ENCODE measurements around the gene NID2.

Gene NID2

DNA sequence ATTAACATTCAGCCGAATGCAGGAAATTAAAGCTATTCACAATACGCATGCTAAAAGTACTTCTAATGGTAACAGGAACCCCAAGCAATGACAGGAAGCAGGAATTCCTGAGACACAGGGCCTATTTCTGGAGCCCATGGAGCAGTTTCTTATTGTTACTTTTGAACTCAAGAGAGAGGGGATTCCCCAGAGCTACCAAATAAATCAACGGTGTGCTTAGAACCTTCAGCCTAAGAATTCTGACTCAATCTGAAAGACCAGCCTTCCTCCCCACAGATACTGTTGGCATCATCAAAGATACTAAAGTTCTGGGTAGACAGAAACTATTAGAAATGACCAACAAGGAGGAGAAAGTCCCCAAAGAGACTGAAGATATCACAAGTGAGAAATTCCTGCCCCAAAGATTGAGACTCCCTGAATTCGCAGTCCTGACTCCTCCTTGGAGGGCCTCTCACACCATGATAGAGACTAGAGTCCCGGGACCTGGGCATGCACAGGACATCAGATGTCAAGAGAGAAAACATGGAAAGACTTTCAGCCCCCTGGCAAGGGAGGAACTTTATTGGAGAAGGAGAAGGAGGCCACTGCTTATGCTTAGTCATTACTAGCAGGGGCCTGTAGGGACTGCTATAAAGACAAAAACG lies 46.8 kb downstream of the NID2 start:
- DNase-seq (ENCODE audit: low read depth, low spot score) = no peak
- Histone ChIP-seq H3K9ac (ENCODE audit: insufficient read length) (no peak overlapping the region), H3K27ac (peak overlapping the region; percentile 39), H3K4me3 (no peak overlapping the region), H3K36me3 (ENCODE audit: insufficient read depth, low read length) (peaks cover 8% of the 10 kb centered on the region; the same call in 1 of the 2 replicates), H3K9me3 (ENCODE audit: low read depth, low read length) (no peaks in the 10 kb centered on the region)
- no peak for TF ChIP-seq POLR2AphosphoS5 (IDR thresholded peaks at IDR 0.05; ENCODE audit: borderline replicate concordance, low read depth, low read length)
- TF ChIP-seq FOXP2 (optimal IDR thresholded peaks at IDR 0.05; ENCODE audit: control extremely low read depth, extremely low read length, insufficient read depth) = no peak
- no peak for TF ChIP-seq EZH2 (IDR thresholded peaks at IDR 0.05)

DNA sequence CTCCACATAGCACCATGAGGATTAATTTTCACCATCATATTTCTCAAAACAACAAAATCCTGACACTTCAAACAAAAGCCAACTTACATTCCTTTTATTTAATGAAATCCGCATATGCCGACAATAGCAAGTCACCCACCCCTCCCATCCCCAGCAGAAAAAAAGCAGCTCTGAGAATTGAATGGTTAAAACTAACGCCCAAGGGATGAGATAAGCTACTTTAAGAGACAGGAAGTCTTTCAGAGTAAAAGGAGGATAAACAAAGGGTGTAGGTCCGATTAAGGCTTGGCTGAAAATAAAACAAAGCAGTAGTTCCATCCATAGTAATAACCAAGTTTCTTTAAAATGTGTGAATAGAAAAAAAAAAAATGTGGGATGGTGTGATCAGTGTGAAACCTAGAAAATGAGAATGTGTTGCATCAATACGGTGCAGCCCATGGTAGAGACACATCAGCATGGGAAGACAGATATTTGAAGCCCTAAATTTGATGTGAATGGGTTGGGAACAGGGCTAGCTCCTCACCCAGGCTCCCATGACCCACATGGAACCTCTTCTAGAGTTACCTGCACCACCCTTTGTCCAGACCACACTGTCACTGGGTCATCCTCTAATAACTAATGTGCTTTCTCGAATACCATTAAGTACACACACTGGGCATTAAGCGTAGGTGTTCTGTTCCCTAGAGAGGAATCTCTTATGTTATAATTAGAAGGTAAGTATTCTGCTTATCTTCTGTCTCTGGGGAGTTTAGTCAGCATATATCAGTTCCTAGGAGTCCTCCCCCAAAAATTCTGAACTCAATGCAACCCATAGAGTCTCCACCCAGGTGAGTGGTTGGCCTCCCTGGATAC lies 47.8 kb downstream of the NID2 start:
- TF ChIP-seq FOXP2 (optimal IDR thresholded peaks at IDR 0.05; ENCODE audit: control extremely low read depth, extremely low read length, insufficient read depth) (no peak), POLR2AphosphoS5 (IDR thresholded peaks at IDR 0.05; ENCODE audit: borderline replicate concordance, low read depth, low read length) (no peak), EZH2 (IDR thresholded peaks at IDR 0.05) (no peak)
- no peak overlapping the region for H3K27ac ChIP-seq
- no peak overlapping the region for H3K4me3 ChIP-seq
- no peaks in the 10 kb centered on the region for H3K9me3 ChIP-seq (ENCODE audit: low read depth, low read length)
- H3K9ac ChIP-seq (ENCODE audit: insufficient read length) = no peak overlapping the region
- H3K36me3 ChIP-seq (ENCODE audit: insufficient read depth, low read length) = peaks cover 8% of the 10 kb centered on the region; the same call in 1 of the 2 replicates
- DNase-seq (ENCODE audit: low read depth, low spot score) = no peak

DNA sequence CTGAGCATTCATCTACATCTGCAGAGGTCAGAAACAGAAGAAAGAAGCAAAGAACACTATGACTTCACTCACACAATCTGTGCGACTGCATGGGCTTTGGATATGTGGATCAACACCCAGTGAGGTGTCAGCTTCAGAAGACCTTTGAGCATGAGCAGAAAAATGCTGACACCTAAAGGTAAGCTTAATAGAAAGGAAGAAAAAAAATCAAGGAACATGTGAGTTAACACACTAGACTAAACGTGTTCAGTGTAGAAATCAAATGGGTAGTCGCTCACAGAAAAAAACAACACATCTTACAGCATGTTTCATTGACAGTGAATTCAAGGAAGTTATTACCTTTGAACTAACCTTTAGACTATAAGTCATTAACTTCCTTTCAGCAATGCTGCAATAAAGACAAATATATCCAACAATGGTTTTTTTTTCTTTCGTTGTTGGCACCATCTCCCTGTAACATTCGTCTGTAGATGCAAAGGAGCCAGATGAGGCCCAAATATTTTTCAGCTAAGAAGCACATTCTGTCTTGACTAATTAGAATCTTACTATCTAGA lies 48.6 kb downstream of the NID2 start:
- Histone ChIP-seq H3K9ac (ENCODE audit: insufficient read length) (no peak overlapping the region), H3K27ac (no peak overlapping the region), H3K9me3 (ENCODE audit: low read depth, low read length) (no peaks in the 10 kb centered on the region), H3K4me3 (no peak overlapping the region), H3K36me3 (ENCODE audit: insufficient read depth, low read length) (peaks cover 8% of the 10 kb centered on the region; the same call in 1 of the 2 replicates)
- no peak for DNase-seq (ENCODE audit: low read depth, low spot score)
- no peak for TF ChIP-seq FOXP2 (optimal IDR thresholded peaks at IDR 0.05; ENCODE audit: control extremely low read depth, extremely low read length, insufficient read depth)
- TF ChIP-seq EZH2 (IDR thresholded peaks at IDR 0.05) = no peak
- no peak for TF ChIP-seq POLR2AphosphoS5 (IDR thresholded peaks at IDR 0.05; ENCODE audit: borderline replicate concordance, low read depth, low read length)

DNA sequence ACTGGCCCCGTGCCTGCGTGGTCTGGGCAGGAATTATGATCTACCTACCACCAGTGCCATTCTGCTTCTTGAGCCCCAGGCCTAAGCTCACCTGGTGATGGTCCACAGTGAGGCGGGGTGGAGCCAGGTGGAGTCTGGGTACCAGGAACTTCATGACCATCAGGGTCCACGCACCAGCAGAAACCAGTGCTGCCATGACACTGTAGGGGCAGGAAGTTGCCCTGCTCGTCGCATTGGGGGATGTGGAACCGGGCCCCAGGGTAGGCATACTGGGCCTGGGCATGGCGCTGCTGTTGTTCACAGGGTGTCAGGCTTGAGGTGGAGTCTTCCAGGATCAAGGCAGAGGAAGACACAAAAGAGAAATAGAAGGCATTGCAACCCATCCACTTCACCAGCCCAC lies 49.9 kb downstream of the NID2 start:
- Histone ChIP-seq H3K4me3 (no peak overlapping the region), H3K36me3 (ENCODE audit: insufficient read depth, low read length) (peaks cover 3% of the 10 kb centered on the region; the same call in 1 of the 2 replicates), H3K27ac (no peak overlapping the region), H3K9ac (ENCODE audit: insufficient read length) (no peak overlapping the region), H3K9me3 (ENCODE audit: low read depth, low read length) (no peaks in the 10 kb centered on the region)
- TF ChIP-seq POLR2AphosphoS5 (IDR thresholded peaks at IDR 0.05; ENCODE audit: borderline replicate concordance, low read depth, low read length) = no peak
- no peak for TF ChIP-seq FOXP2 (optimal IDR thresholded peaks at IDR 0.05; ENCODE audit: control extremely low read depth, extremely low read length, insufficient read depth)
- no peak for TF ChIP-seq EZH2 (IDR thresholded peaks at IDR 0.05)
- DNase-seq (ENCODE audit: low read depth, low spot score) = no peak

DNA sequence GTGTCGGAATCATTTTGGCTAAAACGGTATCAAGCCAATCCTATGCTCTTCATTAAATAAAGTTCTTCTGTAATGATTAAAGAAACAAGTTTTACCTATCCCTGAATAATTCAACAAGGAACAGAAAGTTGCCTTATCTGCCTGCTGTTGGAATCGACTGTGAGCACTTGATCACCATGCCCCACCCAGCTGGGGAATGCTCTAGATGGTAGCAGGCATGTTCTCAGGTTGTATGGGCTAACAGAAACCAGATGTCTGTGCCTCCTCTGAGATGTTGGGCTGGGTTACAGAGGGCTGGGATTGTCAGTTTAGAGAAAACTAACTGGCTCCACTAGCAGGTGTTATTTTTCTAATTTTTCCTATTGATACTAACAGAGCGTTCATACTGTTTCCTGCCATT lies 50.6 kb downstream of the NID2 start:
- DNase-seq (ENCODE audit: low read depth, low spot score) = peak; percentile 26
- TF ChIP-seq FOXP2 (optimal IDR thresholded peaks at IDR 0.05; ENCODE audit: control extremely low read depth, extremely low read length, insufficient read depth) (no peak), POLR2AphosphoS5 (IDR thresholded peaks at IDR 0.05; ENCODE audit: borderline replicate concordance, low read depth, low read length) (no peak), EZH2 (IDR thresholded peaks at IDR 0.05) (no peak)
- peak overlapping the region; percentile 17; the same call in 1 of the 2 replicates for H3K27ac ChIP-seq
- H3K9me3 ChIP-seq (ENCODE audit: low read depth, low read length) = no peaks in the 10 kb centered on the region
- peaks cover 3% of the 10 kb centered on the region; the same call in 1 of the 2 replicates for H3K36me3 ChIP-seq (ENCODE audit: insufficient read depth, low read length)
- H3K4me3 ChIP-seq = peak overlapping the region; percentile 9; the same call in 1 of the 2 replicates
- H3K9ac ChIP-seq (ENCODE audit: insufficient read length) = no peak overlapping the region

DNA sequence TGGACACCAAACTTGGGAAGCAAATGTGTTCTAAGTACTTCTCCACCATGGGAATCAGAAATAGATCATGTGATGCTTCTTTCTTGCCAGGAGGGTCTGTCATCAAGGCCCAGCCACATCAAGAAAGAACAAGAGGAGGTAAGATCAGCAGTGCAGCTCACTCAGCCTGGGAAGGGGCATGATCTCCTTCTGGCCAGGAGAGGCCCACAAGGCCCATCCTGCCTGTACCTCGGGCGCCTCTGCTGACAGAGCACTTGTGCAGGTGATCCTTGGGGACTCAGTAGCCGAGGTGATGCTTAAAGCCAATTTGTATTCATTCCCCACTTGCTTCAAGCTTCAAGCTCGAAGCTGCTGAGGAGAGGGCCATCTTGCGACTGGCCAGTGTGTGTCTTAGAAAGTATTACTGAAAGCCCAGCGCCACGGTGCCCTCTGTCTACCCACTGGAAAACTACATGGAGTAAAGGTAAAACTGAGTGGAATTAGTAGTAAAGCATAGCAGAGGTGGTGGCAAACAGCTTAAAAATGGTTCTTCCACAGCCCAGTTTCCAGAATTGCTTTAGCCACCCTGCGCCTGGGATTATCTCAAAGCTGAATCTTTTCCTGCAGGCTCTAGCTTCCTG lies 53.3 kb downstream of the NID2 start:
- Histone ChIP-seq H3K9ac (ENCODE audit: insufficient read length) (no peak overlapping the region), H3K27ac (no peak overlapping the region), H3K4me3 (no peak overlapping the region), H3K9me3 (ENCODE audit: low read depth, low read length) (no peaks in the 10 kb centered on the region), H3K36me3 (ENCODE audit: insufficient read depth, low read length) (peaks cover 19% of the 10 kb centered on the region)
- no peak for DNase-seq (ENCODE audit: low read depth, low spot score)
- TF ChIP-seq FOXP2 (optimal IDR thresholded peaks at IDR 0.05; ENCODE audit: control extremely low read depth, extremely low read length, insufficient read depth) = no peak
- TF ChIP-seq POLR2AphosphoS5 (IDR thresholded peaks at IDR 0.05; ENCODE audit: borderline replicate concordance, low read depth, low read length) = no peak
- no peak for TF ChIP-seq EZH2 (IDR thresholded peaks at IDR 0.05)

DNA sequence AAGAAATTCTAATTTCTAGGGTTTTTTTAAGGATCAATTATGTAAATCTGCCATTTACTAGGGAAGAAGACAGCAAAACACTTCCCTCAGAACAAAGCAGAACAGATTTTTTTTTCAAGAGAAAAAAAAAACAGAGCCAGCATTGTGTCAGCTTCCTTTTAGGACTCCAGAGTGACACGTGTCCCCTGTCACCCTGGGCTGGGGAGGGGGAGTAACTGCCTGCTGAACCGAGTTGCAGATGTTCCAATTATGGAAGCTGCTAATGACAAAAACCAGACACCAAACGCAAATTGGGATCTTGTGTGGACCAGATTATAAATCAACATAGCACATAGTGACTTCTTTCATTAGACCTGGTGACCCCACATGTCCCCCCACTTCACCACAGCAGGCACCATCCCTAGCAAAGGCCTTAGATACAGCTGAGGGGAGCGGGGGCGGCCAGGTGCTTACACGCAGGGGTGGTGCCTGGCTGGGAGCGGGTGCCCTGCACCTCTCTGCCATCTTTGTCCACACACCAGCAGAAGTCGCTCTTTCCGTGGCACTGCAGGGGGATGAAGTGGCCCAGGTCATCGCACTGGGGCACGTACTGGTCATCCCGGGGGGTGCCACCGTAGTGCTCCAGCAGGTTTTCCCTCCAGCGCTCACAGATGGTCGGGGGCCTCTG lies 54.1 kb downstream of the NID2 start:
- Histone ChIP-seq H3K9me3 (ENCODE audit: low read depth, low read length) (no peaks in the 10 kb centered on the region), H3K36me3 (ENCODE audit: insufficient read depth, low read length) (peaks cover 27% of the 10 kb centered on the region), H3K27ac (no peak overlapping the region), H3K9ac (ENCODE audit: insufficient read length) (no peak overlapping the region), H3K4me3 (no peak overlapping the region)
- TF ChIP-seq EZH2 (IDR thresholded peaks at IDR 0.05) (no peak), POLR2AphosphoS5 (IDR thresholded peaks at IDR 0.05; ENCODE audit: borderline replicate concordance, low read depth, low read length) (no peak), FOXP2 (optimal IDR thresholded peaks at IDR 0.05; ENCODE audit: control extremely low read depth, extremely low read length, insufficient read depth) (no peak)
- DNase-seq (ENCODE audit: low read depth, low spot score) = no peak
